Uterus (tissue), 4 donors: ENCODE results near the gene G6PC3. TPM values are rescaled to one million over a fixed set of nuclear protein-coding genes. Genes with fewer than 3 reads are reported as not detected.

Source experiments
- DNase-seq, 2 donors: peaks; one replicate each; pipeline ENCODE4 v3.0.0-alpha.2; 2019 to 2020
- H3K27ac ChIP-seq, 2 donors: fragments of 200-600 bp; sonication (generic); 1 replicate in 1 of 2; 2 replicates in 1 of 2; pipeline ENCODE4 v1.5.1; 2016 to 2018
- H3K27me3 ChIP-seq, 2 donors: fragments of 200-600 bp; sonication (generic); one replicate each; pipeline ENCODE4 v1.5.1; 2018 to 2019; ENCODE audit warnings: control low read depth in 1 of 2
- H3K36me3 ChIP-seq, 2 donors: fragments of 200-600 bp; sonication (generic); one replicate each; pipeline ENCODE4 v1.5.1; 2019; ENCODE audit warnings: control low read depth in 1 of 2
- H3K4me1 ChIP-seq, 2 donors: fragments of 200-600 bp; sonication (generic); one replicate each; pipeline ENCODE4 v1.5.1; 2018 to 2019; ENCODE audit warnings: control low read depth in 1 of 2
- H3K4me3 ChIP-seq, 2 donors: fragments of 200-600 bp; sonication (generic); 1 replicate in 1 of 2; 2 replicates in 1 of 2; pipeline ENCODE4 v1.5.1; 2018 to 2019; ENCODE audit warnings: mild to moderate bottlenecking in 1 of 2
- H3K9me3 ChIP-seq, 2 donors: fragments of 200-600 bp; sonication (generic); one replicate each; pipeline ENCODE4 v1.5.1; 2019; ENCODE audit warnings: control low read depth in 1 of 2
- CTCF ChIP-seq, 4 experiments: fragments of 200-600 bp in 2 of 4; fragments of 450-650 bp in 2 of 4; sonication (generic) in 2 of 4; IDR thresholded peaks; one replicate each; pipeline ENCODE4 v1.5.1; 2016 to 2019; ENCODE audit warnings: antibody characterized with exemption in 4 of 4, mild to moderate bottlenecking in 2 of 4, moderate library complexity in 1 of 4
- POLR2A ChIP-seq, 2 donors: fragments of 450-650 bp; IDR thresholded peaks; one replicate each; pipeline ENCODE4 v1.6.1; 2016; ENCODE audit warnings: antibody characterized with exemption in 2 of 2, mild to moderate bottlenecking in 1 of 2, moderate library complexity in 1 of 2
- intact Hi-C: fragments of 100-400 bp; cut with DNase I; formaldehyde crosslinking; loops from one replicate; pipeline ENCODE4 v1.15.1; 2023; ENCODE audit warnings: low total_unique reads
- total RNA-seq, 4 donors: library from RNA; depleted of rRNA in 3 of 4; stranded (reverse); fragments of >200 nt in 3 of 4; gene quantifications; one replicate each; pipeline versions ENCODE4 v1.1.0 to v1.2.4, GENCODE V29; 2014 to 2023
- donor health status: DM: yes; HTN: yes; CAD: no.

Gene G6PC3
- total RNA-seq, 4 donors from 2014 or later, result 12.4 to 66.3 (median 33.8) TPM

- TF ChIP-seq CTCF (IDR thresholded peaks at IDR 0.05) (no peak), POLR2A (IDR thresholded peaks at IDR 0.05) (no peak)
- DNase-seq, result no peak
- intact Hi-C loops, result no loop called here
- no peaks in the 10 kb centered on the region for H3K4me1 ChIP-seq
- no peaks in the 10 kb centered on the region for H3K27me3 ChIP-seq
- no peaks in the 10 kb centered on the region for H3K9me3 ChIP-seq
- H3K4me3 ChIP-seq, result no peak overlapping the region
- H3K36me3 ChIP-seq, result no peaks in the 10 kb centered on the region
- H3K27ac ChIP-seq, result no peak overlapping the region
These were observed 17.7 kb downstream of the G6PC3 start for GRCh38 chr17:44088254-44088653.

GRCh38 chr17:44091200-44091997, 20.9 kb downstream of the G6PC3 start:
- Histone ChIP-seq H3K27me3 (no peaks in the 10 kb centered on the region), H3K4me3 (no peak overlapping the region), H3K36me3 (no peaks in the 10 kb centered on the region), H3K4me1 (peaks cover 5 to 7% of the 10 kb centered on the region in 2 donors), H3K9me3 (no peaks in the 10 kb centered on the region), H3K27ac (no peak overlapping the region)
- TF ChIP-seq POLR2A (IDR thresholded peaks at IDR 0.05) (no peak), CTCF (IDR thresholded peaks at IDR 0.05) (no peak)
- intact Hi-C loops, result no loop called here
- DNase-seq, result no peak

GRCh38 chr17:44092051-44092450, 21.5 kb downstream of the G6PC3 start:
- H3K36me3 ChIP-seq, result no peaks in the 10 kb centered on the region
- H3K27me3 ChIP-seq, result no peaks in the 10 kb centered on the region
- no peak for DNase-seq
- no peak overlapping the region for H3K27ac ChIP-seq
- H3K4me3 ChIP-seq, result no peak overlapping the region
- no peaks in the 10 kb centered on the region for H3K9me3 ChIP-seq
- TF ChIP-seq POLR2A (IDR thresholded peaks at IDR 0.05) (no peak), CTCF (IDR thresholded peaks at IDR 0.05) (no peak)
- intact Hi-C loops, result no loop called here
- H3K4me1 ChIP-seq, result peaks cover 5 to 9% of the 10 kb centered on the region in 2 donors

- no peak for DNase-seq
- H3K27ac ChIP-seq, result no peak overlapping the region
- H3K27me3 ChIP-seq, result no peaks in the 10 kb centered on the region
- H3K4me1 ChIP-seq, result peaks cover 5 to 9% of the 10 kb centered on the region in 2 donors
- H3K36me3 ChIP-seq, result no peaks in the 10 kb centered on the region
- no peaks in the 10 kb centered on the region for H3K9me3 ChIP-seq
- no peak for TF ChIP-seq CTCF (IDR thresholded peaks at IDR 0.05)
- TF ChIP-seq POLR2A (IDR thresholded peaks at IDR 0.05), result no peak
- intact Hi-C loops, result no loop called here
- no peak overlapping the region for H3K4me3 ChIP-seq
These were observed 22.8 kb downstream of the G6PC3 start for GRCh38 chr17:44093231-44093900.

GRCh38 chr17:44094701-44095387, 24.3 kb downstream of the G6PC3 start:
- H3K4me3 ChIP-seq, result no peak overlapping the region
- TF ChIP-seq POLR2A (IDR thresholded peaks at IDR 0.05) (no peak), CTCF (IDR thresholded peaks at IDR 0.05) (no peak)
- no peaks in the 10 kb centered on the region for H3K27me3 ChIP-seq
- peaks cover 5 to 9% of the 10 kb centered on the region in 2 donors for H3K4me1 ChIP-seq
- no peaks in the 10 kb centered on the region for H3K9me3 ChIP-seq
- intact Hi-C loops, result no loop called here
- DNase-seq, result no peak
- no peaks in the 10 kb centered on the region for H3K36me3 ChIP-seq
- H3K27ac ChIP-seq, result peak overlapping the region; percentile 80 to 91
